GM21825 (cell line): Measurements from ENCODE around the gene ASF1A.
A peak's percentile ranks its signal among the peaks of the same experiment; 100 is the strongest.

Experiments
- ATAC-seq: cut with Tn5 transposase; IDR thresholded peaks from one replicate; pipeline ENCODE4 v1.9.1; 2021; ENCODE audit warnings: mild to moderate bottlenecking, moderate library complexity; ENCODE audit not compliant: unreplicated experiment

Gene ASF1A

DNA sequence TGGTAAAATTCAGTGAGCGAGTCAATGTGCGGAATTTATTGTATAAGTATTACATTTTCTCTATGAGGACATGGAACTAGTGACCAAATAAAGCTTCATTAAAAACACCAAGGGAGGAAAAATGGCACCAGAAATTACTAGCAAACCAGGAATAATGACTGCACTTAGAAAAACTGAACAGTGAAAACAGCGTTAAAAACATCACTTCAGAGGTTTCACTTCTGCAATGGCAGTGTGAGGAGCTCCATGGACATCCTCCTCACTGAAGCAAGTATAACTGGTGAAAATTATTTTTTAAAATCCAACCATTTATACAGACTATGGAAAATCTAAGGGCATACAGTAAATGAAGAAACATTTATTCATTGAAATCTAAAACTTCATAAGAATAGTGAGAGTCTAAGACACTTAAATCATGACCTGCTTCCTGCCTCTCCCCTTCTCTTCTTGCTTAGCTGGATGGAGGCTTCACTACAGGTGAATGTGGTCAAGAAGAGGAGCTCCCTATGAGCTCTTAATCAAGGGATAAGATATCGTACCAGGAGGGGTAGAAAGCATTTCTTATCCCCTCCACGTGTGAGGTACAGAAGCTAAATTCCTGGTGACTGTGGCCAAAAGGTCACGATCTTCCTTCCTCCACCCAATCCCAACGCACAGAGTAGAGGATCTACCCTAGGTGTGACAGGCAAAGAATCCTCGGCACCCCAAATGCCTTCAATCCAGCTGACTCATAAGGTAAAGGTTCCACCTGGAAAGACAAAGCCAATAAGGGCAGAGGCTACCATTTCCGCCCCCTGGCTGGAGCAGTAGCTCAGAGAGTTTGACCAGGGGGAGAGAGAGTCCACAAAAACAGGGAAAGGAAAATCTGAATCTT is 12.3 kb upstream of the ASF1A start:
- peak; percentile 86 for ATAC-seq

DNA sequence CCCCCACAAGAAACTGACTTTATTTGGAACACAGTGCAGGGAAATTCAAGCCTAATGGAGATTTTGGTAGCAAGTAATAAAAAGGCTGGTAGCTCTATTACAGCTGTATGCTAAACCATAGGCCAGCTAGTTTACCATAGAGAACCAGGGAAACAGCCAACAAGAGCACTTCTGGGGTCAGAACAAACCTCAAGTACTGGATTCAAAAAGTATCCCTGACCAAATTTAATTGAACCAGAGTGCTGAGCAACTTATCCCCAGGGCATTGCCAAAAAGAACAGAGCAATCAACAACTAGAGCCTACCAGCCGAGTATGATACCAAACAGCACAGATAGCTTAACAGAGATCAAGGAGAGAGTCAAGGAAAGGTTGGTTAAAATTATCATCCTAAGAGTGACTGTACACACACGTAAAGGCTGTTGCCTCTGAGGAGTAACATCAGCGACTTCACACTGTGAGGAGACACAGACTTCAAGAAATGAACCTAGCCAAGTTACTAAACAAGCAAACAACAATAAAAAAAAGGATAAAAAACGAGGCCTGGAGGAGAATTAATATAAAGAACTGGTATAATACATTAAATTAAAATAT is 11.5 kb upstream of the ASF1A start:
- no peak for ATAC-seq

- no peak for ATAC-seq
Measured at GRCh38 chr6:118886641-118887040, 7.3 kb upstream of the ASF1A start.

- no peak for ATAC-seq
Measured at GRCh38 chr6:118889163-118889562, 4.8 kb upstream of the ASF1A start.

DNA sequence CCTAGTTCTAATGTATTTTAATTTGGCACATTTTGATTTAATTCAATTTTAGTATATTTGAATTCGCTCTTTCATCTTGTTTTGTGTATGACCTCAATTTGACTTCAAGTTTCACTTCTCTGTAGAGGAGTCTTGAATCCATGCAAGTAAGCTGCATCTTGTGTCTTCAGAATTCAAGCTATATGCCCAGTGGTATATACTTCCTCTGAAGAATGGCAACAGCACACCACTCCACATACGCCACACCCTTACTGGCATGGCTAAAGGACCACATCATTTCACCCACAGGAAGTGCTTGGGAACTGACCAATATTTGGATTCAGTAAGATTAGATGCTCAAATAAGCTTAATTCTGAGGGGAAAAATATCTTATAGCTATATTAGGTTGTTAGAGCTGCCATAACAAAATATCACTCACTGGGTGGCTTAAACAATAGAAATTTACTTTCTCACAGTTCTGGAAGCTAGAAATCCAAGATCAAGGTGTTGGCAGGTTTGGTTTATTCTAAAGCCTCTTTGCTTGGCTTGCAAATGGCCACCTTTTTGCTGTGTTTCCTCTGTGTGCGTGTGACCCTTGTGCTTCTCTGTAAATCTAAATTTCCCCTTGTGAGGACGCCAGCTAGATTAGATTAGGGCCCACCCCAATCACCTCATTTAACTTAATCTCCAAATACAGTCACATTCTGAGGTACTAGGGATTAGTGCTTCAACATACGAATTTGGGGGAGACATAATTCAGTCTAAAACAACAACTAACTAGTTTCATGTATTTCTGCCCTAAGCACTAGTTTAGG is 2.8 kb upstream of the ASF1A start:
- ATAC-seq: peak; percentile 15

DNA sequence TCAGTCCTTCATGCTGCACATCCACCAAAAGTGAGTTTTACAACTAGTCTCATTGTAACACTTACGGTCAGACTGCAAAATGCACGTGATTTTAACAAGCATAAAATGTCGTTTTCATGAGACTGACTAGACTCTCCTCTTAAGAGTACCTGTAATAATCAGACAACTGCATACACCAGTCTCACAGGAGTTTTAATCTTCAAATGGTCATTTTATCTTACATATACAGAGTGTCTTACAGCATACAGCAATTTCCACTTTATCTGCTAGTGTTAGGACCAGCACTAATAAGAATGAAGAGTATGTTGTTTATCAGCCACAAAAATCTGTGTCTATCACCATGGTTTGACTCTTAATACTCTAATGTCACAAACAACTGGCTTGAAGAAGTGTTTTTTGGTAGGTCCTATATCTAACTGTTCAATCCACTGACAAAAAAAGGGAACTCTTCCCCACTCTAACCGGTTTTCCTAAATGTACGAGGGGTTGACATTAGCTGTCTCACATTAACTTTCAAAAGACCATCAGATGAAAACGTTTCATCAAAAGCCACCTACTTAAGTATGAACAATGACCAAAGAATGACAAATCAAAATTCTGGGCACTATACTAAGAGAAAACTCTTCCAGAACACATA is 1.5 kb upstream of the ASF1A start:
- ATAC-seq: no peak

GRCh38 chr6:118893064-118893806 is 717 bp upstream of the ASF1A start:
- peak; percentile 4 for ATAC-seq

DNA sequence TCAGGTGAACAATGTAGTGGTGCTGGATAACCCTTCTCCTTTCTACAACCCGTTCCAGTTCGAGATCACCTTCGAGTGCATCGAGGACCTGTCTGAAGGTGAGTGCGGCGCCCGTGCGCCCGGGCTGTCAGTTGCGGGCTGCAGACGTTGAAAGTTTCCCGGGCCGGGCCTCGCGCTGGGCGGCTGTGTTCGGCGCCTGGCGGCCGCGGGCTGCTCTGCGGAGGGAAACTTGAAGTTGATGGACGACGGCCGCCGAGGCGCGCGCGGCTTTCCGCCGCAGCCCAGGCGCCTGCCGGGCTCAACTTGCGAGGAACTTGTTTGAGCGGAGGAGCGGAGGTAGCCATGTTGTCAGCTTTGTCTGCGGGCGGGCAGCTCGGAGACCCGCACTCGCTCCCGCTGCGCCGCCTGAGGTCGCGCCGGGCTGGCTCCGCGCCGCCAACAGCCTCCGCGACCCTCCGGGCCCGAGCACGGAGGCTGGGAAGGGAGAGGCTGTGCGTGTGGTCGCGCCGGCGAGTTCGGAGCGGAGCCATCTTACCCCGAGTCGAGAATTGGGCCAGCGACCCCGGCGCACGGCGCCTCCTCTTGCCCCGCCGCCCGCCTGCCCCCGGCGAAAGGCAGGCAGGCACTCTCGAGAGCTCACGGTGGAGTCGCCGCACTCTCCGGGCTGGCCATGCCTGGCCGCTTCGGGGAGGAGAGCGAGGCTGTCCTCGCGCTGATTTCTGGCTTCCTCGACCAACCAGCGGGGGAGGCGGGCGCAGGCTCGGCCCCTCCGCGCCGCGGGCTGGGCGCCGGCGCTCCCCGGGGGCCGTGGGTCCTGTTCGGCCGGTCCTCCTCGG is 691 bp downstream of the ASF1A start:
- peak; percentile 30 for ATAC-seq

GRCh38 chr6:118895261-118895560 is 1.3 kb downstream of the ASF1A start:
- no peak for ATAC-seq

- no peak for ATAC-seq
Measured at GRCh38 chr6:118895859-118896258, 1.9 kb downstream of the ASF1A start.

GRCh38 chr6:118896339-118897136 is 2.6 kb downstream of the ASF1A start:
- peak; percentile 17 for ATAC-seq

DNA sequence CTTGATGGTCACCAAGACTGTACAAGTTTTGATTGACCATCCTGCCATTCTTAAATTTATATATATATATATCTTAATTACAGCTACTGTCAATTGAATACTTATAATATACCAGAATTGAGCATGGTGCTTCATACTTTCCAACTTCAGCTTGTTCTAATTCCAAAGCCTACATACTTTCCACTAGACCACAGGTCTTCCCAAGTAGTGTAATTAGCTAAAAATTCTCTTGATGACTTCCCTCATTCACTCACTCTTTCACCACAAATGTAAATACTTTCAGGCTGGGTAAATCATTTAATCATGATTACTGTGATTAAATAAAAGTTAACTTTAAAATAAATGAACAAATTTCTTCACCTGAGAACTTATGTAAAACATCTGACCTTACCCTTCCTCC is 3.4 kb downstream of the ASF1A start:
- ATAC-seq: no peak

DNA sequence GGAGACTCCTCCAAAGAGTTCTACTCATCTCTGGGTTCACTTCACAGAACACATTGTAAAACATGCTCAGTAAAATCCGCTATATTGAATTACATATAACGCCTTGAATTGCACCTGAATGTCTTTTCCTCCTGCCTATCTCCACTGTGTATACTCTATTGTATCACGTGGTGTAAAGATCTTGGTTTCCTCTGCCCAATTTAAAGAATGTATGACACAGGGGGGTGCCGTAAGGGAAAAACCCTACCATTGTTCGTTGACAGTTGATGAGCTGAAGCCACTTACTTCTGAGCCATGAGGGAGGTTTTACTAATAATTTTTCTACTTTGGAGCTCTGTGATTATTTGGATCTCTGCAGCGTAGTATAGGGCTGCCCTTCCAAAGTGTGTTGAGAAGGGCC is 6.0 kb downstream of the ASF1A start:
- ATAC-seq: no peak

- ATAC-seq: no peak
Measured at GRCh38 chr6:118902726-118903125, 8.8 kb downstream of the ASF1A start.

- ATAC-seq: no peak
Measured at GRCh38 chr6:118903138-118903537, 9.2 kb downstream of the ASF1A start.

DNA sequence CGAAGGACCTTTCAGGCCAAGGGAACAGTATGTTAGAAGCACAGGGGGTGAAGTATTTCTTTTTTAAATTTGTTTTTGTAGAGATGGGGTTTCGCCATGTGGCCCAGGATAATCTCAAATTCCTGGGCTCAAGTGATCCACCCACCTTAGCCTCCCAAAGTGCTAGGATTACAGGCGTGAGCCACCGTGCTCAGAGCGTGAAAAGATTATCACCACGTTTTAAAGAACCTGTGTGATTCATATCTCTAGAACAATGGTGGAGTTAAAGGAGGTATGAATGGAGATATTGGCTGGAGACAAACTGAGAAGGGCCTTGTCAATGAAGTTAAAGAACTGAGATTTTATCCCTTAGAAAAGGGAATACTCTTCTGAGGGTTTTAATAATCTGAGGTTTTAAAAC is 9.7 kb downstream of the ASF1A start:
- no peak for ATAC-seq

GRCh38 chr6:118905084-118905483 is 11.1 kb downstream of the ASF1A start:
- ATAC-seq: no peak

- no peak for ATAC-seq
Measured at GRCh38 chr6:118905851-118906250, 11.9 kb downstream of the ASF1A start.

DNA sequence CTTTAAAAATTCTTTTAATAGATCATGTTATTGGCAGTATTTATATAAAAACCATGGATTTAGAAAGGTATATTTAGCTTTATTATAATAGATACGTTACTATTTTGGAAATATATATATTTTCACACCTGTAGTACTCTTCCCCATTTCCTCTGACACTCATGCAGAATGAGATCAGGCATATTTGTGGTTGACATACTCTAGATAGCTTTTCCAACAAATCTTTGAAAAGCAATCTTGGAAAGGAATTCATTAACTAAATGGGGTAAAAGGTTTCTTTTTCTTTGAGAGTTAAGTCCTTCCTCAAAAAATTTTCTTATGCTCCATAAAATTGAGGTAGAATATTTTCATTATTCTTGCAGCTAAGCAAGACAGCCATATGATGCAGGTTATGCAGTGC is 14.5 kb downstream of the ASF1A start:
- no peak for ATAC-seq
